ENCODE results near the gene GBX1.

DNA sequence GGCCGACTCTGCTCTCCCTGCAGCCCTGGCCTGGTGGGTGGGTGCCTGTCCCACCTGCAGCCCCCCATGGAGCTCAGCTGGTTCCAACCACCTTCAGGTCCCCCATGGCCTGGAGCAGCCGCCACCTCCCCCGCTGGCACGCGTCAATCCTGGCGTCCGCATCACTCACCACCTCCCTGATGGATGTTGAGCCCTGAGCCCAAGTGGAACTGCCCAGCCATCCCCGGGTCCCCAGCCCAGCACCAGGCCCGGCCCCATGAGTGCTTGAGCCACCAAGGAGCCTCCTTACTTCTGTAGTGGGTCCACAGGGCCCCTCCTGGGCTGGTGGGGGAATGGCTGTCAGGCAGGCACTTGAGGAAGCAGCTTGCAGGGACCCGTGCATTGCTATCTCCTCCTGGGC lies 66.6 kb downstream of the GBX1 start:
- TF ChIP-seq, protein P1, sequence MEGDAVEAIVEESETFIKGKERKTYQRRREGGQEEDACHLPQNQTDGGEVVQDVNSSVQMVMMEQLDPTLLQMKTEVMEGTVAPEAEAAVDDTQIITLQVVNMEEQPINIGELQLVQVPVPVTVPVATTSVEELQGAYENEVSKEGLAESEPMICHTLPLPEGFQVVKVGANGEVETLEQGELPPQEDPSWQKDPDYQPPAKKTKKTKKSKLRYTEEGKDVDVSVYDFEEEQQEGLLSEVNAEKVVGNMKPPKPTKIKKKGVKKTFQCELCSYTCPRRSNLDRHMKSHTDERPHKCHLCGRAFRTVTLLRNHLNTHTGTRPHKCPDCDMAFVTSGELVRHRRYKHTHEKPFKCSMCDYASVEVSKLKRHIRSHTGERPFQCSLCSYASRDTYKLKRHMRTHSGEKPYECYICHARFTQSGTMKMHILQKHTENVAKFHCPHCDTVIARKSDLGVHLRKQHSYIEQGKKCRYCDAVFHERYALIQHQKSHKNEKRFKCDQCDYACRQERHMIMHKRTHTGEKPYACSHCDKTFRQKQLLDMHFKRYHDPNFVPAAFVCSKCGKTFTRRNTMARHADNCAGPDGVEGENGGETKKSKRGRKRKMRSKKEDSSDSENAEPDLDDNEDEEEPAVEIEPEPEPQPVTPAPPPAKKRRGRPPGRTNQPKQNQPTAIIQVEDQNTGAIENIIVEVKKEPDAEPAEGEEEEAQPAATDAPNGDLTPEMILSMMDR (conservative IDR thresholded peaks at IDR 0.05; ENCODE audit: low read length) = no peak
- no peak for TF ChIP-seq EZH2phosphoT487 (IDR thresholded peaks at IDR 0.05; ENCODE audit: borderline replicate concordance)

Data from Loucy (cell line).